ENCODE measurements around the gene RTF2. TPM values are rescaled to one million over a fixed set of nuclear protein-coding genes. Genes with fewer than 3 reads are reported as not detected.

RTF2 gene
- total RNA-seq, 1 experiment from 2014 or later, result 89.2 TPM

GRCh38 chr20:56433880-56434255, 34.6 kb upstream of the RTF2 start:
- CTCF ChIA-PET, result interaction anchor here (0.7 kb wide), 1 partner anchor 53 kb away, joined by 3 read pairs; no protein-coding TSS in a partner anchor
- no TSS peak for BruUV-seq (replicated peaks)
- Histone ChIP-seq H3K27ac (ENCODE audit: low read length) (no peak overlapping the region), H3K4me1 (ENCODE audit: control insufficient read depth, insufficient read depth, low read length) (no peaks in the 10 kb centered on the region), H3K27me3 (ENCODE audit: control insufficient read depth, insufficient read depth, low read length) (no peaks in the 10 kb centered on the region), H3K9me3 (ENCODE audit: control insufficient read depth, insufficient read depth, low read depth, low read length) (no peaks in the 10 kb centered on the region), H3K36me3 (ENCODE audit: control insufficient read depth, insufficient read depth, low read length) (no peaks in the 10 kb centered on the region), H3K4me3 (ENCODE audit: low read depth in 2 of 2, low read length in 2 of 2) (no peak overlapping the region)
- POLR2A ChIA-PET, result no interaction called here
- DNase-seq (ENCODE audit: low read depth, low spot score), result no peak
- TF ChIP-seq SIN3A (IDR thresholded peaks at IDR 0.05; ENCODE audit: borderline replicate concordance, insufficient read depth, low read depth, low read length) (no peak), POLR2AphosphoS5 (IDR thresholded peaks at IDR 0.05; ENCODE audit: low read depth, low read length) (no peak), REST (IDR thresholded peaks at IDR 0.05; ENCODE audit: insufficient read depth in 1 of 2, low read depth in 2 of 2, low read length in 1 of 2) (no peak), TCF7L2 (IDR thresholded peaks at IDR 0.05; ENCODE audit: low read depth, low read length) (no peak), CTCF (IDR thresholded peaks at IDR 0.05) (no peak)
- ATAC-seq, result no peak
- in situ Hi-C loops (cut with HindIII; ENCODE audit: low pct_unique_long_range_greater_than_20kb, low sequenced_read_pairs), result no loop called here
- intact Hi-C loops (cut with micrococcal nuclease; ENCODE audit: unreplicated experiment), result no loop called here

- H3K4me1 ChIP-seq (ENCODE audit: control insufficient read depth, insufficient read depth, low read length), result no peaks in the 10 kb centered on the region
- DNase-seq (ENCODE audit: low read depth, low spot score) (no peak), ATAC-seq (no peak)
- ChIA-PET POLR2A (no interaction called here), CTCF (no interaction called here)
- no peaks in the 10 kb centered on the region for H3K27me3 ChIP-seq (ENCODE audit: control insufficient read depth, insufficient read depth, low read length)
- in situ Hi-C loops (cut with HindIII; ENCODE audit: low pct_unique_long_range_greater_than_20kb, low sequenced_read_pairs), result no loop called here
- BruUV-seq (replicated peaks), result no TSS peak
- H3K36me3 ChIP-seq (ENCODE audit: control insufficient read depth, insufficient read depth, low read length), result no peaks in the 10 kb centered on the region
- no peak overlapping the region for H3K27ac ChIP-seq (ENCODE audit: low read length)
- TF ChIP-seq REST (IDR thresholded peaks at IDR 0.05; ENCODE audit: insufficient read depth in 1 of 2, low read depth in 2 of 2, low read length in 1 of 2), result no peak
- no peak for TF ChIP-seq SIN3A (IDR thresholded peaks at IDR 0.05; ENCODE audit: borderline replicate concordance, insufficient read depth, low read depth, low read length)
- no peak for TF ChIP-seq POLR2AphosphoS5 (IDR thresholded peaks at IDR 0.05; ENCODE audit: low read depth, low read length)
- TF ChIP-seq TCF7L2 (IDR thresholded peaks at IDR 0.05; ENCODE audit: low read depth, low read length), result no peak
- no peak for TF ChIP-seq CTCF (IDR thresholded peaks at IDR 0.05)
- no peak overlapping the region for H3K4me3 ChIP-seq (ENCODE audit: low read depth in 2 of 2, low read length in 2 of 2)
- intact Hi-C loops (cut with micrococcal nuclease; ENCODE audit: unreplicated experiment), result no loop called here
- no peaks in the 10 kb centered on the region for H3K9me3 ChIP-seq (ENCODE audit: control insufficient read depth, insufficient read depth, low read depth, low read length)
Measured at GRCh38 chr20:56437196-56437960, 31.0 kb upstream of the RTF2 start.
